ENCODE measurements around the gene HTT-AS.
A peak's percentile ranks its signal among the peaks of the same experiment; 100 is the strongest.

- TF ChIP-seq CTCF (IDR thresholded peaks at IDR 0.05) (no peak), POLR2A (IDR thresholded peaks at IDR 0.05) (peak; percentile 14 to 49), EP300 (IDR thresholded peaks at IDR 0.05) (no peak)
Measured at GRCh38 chr4:3073158-3074077, 920 bp downstream of the HTT-AS start.
